Activated naive CD8-positive, alpha-beta T cell treated with anti-CD3 and anti-CD28 coated beads, Interleukin-2, amount 50 U/mL, for 24 hours (primary cell): ENCODE data around the gene MARK1.

Experiments
- ATAC-seq: fragments of 150-1000 bp; cut with Tn5 transposase; one replicate; pipeline ENCODE4 v1.10.0; 2021
- DNase-seq: peaks from one replicate; pipeline ENCODE4 v3.0.0; 2021
- H3K27ac Mint-ChIP-seq: one replicate; pipeline ENCODE4 v1.8.0; 2021; ENCODE audit warnings: mild to moderate bottlenecking, mixed read lengths
- H3K27me3 Mint-ChIP-seq: one replicate; pipeline ENCODE4 v1.8.0; 2021; ENCODE audit warnings: mixed read lengths
- H3K36me3 Mint-ChIP-seq: one replicate; pipeline ENCODE4 v1.8.0; 2021; ENCODE audit warnings: low read depth, mixed read lengths
- H3K4me1 Mint-ChIP-seq: one replicate; pipeline ENCODE4 v1.8.0; 2021; ENCODE audit warnings: mixed read lengths
- H3K4me3 Mint-ChIP-seq: one replicate; pipeline ENCODE4 v1.8.0; 2021; ENCODE audit warnings: mild to moderate bottlenecking, moderate library complexity, mixed read lengths
- H3K9me3 Mint-ChIP-seq: one replicate; pipeline ENCODE4 v1.8.0; 2021; ENCODE audit warnings: mixed read lengths

Gene MARK1

GRCh38 chr1:220628431-220628830 lies 100.5 kb downstream of the MARK1 start:
- Mint-ChIP-seq H3K27ac (no peak overlapping the region), H3K27me3 (peaks cover 12% of the 10 kb centered on the region), H3K36me3 (no peaks in the 10 kb centered on the region), H3K9me3 (no peaks in the 10 kb centered on the region), H3K4me3 (no peak overlapping the region), H3K4me1 (no peaks in the 10 kb centered on the region)
- no peak for ATAC-seq
- DNase-seq: no peak

- Mint-ChIP-seq H3K4me1 (no peaks in the 10 kb centered on the region), H3K36me3 (no peaks in the 10 kb centered on the region), H3K27ac (no peak overlapping the region), H3K9me3 (no peaks in the 10 kb centered on the region), H3K4me3 (no peak overlapping the region), H3K27me3 (peaks cover 13% of the 10 kb centered on the region)
- no peak for ATAC-seq
- no peak for DNase-seq
Observed at GRCh38 chr1:220631238-220631815, 103.4 kb downstream of the MARK1 start.

- no peak overlapping the region for H3K4me3 Mint-ChIP-seq
- DNase-seq (no peak), ATAC-seq (no peak)
- H3K9me3 Mint-ChIP-seq: no peaks in the 10 kb centered on the region
- peaks cover 10% of the 10 kb centered on the region for H3K27me3 Mint-ChIP-seq
- no peaks in the 10 kb centered on the region for H3K36me3 Mint-ChIP-seq
- H3K4me1 Mint-ChIP-seq: no peaks in the 10 kb centered on the region
- H3K27ac Mint-ChIP-seq: no peak overlapping the region
Observed at GRCh38 chr1:220637759-220638158, 109.8 kb downstream of the MARK1 start.

- Mint-ChIP-seq H3K27me3 (no peaks in the 10 kb centered on the region), H3K36me3 (no peaks in the 10 kb centered on the region), H3K27ac (no peak overlapping the region), H3K9me3 (no peaks in the 10 kb centered on the region), H3K4me1 (no peaks in the 10 kb centered on the region), H3K4me3 (no peak overlapping the region)
- DNase-seq (no peak), ATAC-seq (no peak)
Observed at GRCh38 chr1:220642285-220642684, 114.3 kb downstream of the MARK1 start.

GRCh38 chr1:220652995-220653394 lies 125.1 kb downstream of the MARK1 start:
- H3K27me3 Mint-ChIP-seq: no peaks in the 10 kb centered on the region
- H3K27ac Mint-ChIP-seq: no peak overlapping the region
- ATAC-seq (no peak), DNase-seq (no peak)
- no peak overlapping the region for H3K4me3 Mint-ChIP-seq
- H3K9me3 Mint-ChIP-seq: no peaks in the 10 kb centered on the region
- no peaks in the 10 kb centered on the region for H3K4me1 Mint-ChIP-seq
- H3K36me3 Mint-ChIP-seq: no peaks in the 10 kb centered on the region

- no peak overlapping the region for H3K27ac Mint-ChIP-seq
- no peak for DNase-seq
- no peaks in the 10 kb centered on the region for H3K9me3 Mint-ChIP-seq
- no peaks in the 10 kb centered on the region for H3K4me1 Mint-ChIP-seq
- no peak overlapping the region for H3K4me3 Mint-ChIP-seq
- no peaks in the 10 kb centered on the region for H3K36me3 Mint-ChIP-seq
- no peaks in the 10 kb centered on the region for H3K27me3 Mint-ChIP-seq
- no peak for ATAC-seq
Observed at GRCh38 chr1:220655509-220655908, 127.6 kb downstream of the MARK1 start.

- DNase-seq (no peak), ATAC-seq (no peak)
- Mint-ChIP-seq H3K9me3 (no peaks in the 10 kb centered on the region), H3K27me3 (no peaks in the 10 kb centered on the region), H3K36me3 (no peaks in the 10 kb centered on the region), H3K4me1 (no peaks in the 10 kb centered on the region), H3K27ac (no peak overlapping the region), H3K4me3 (no peak overlapping the region)
Observed at GRCh38 chr1:220655961-220656740, 128.2 kb downstream of the MARK1 start.

- H3K4me1 Mint-ChIP-seq: no peaks in the 10 kb centered on the region
- peaks cover 11% of the 10 kb centered on the region for H3K9me3 Mint-ChIP-seq
- DNase-seq: no peak
- no peak overlapping the region for H3K4me3 Mint-ChIP-seq
- no peaks in the 10 kb centered on the region for H3K36me3 Mint-ChIP-seq
- H3K27ac Mint-ChIP-seq: no peak overlapping the region
- peaks cover 16% of the 10 kb centered on the region for H3K27me3 Mint-ChIP-seq
- no peak for ATAC-seq
Observed at GRCh38 chr1:220666349-220666748, 138.4 kb downstream of the MARK1 start.

GRCh38 chr1:220669005-220669404 lies 141.1 kb downstream of the MARK1 start:
- Mint-ChIP-seq H3K27ac (no peak overlapping the region), H3K27me3 (peaks cover 20% of the 10 kb centered on the region), H3K36me3 (no peaks in the 10 kb centered on the region), H3K9me3 (peaks cover 11% of the 10 kb centered on the region), H3K4me3 (no peak overlapping the region), H3K4me1 (no peaks in the 10 kb centered on the region)
- DNase-seq (no peak), ATAC-seq (no peak)

- DNase-seq (no peak), ATAC-seq (no peak)
- Mint-ChIP-seq H3K36me3 (no peaks in the 10 kb centered on the region), H3K27me3 (peaks cover 15% of the 10 kb centered on the region), H3K9me3 (peaks cover 8% of the 10 kb centered on the region), H3K4me3 (no peak overlapping the region), H3K27ac (no peak overlapping the region), H3K4me1 (no peaks in the 10 kb centered on the region)
Observed at GRCh38 chr1:220670365-220670764, 142.4 kb downstream of the MARK1 start.

- H3K9me3 Mint-ChIP-seq: peaks cover 8% of the 10 kb centered on the region
- no peak for ATAC-seq
- no peaks in the 10 kb centered on the region for H3K4me1 Mint-ChIP-seq
- no peak overlapping the region for H3K4me3 Mint-ChIP-seq
- DNase-seq: no peak
- no peak overlapping the region for H3K27ac Mint-ChIP-seq
- no peaks in the 10 kb centered on the region for H3K36me3 Mint-ChIP-seq
- H3K27me3 Mint-ChIP-seq: peaks cover 11% of the 10 kb centered on the region
Observed at GRCh38 chr1:220673921-220674320, 146.0 kb downstream of the MARK1 start.

- Mint-ChIP-seq H3K4me3 (no peak overlapping the region), H3K36me3 (no peaks in the 10 kb centered on the region), H3K27ac (no peak overlapping the region), H3K4me1 (no peaks in the 10 kb centered on the region), H3K9me3 (no peaks in the 10 kb centered on the region), H3K27me3 (peaks cover 9% of the 10 kb centered on the region)
- DNase-seq (no peak), ATAC-seq (no peak)
Observed at GRCh38 chr1:220677251-220677650, 149.3 kb downstream of the MARK1 start.

GRCh38 chr1:220680085-220680687 lies 152.2 kb downstream of the MARK1 start:
- DNase-seq: peak; percentile 9
- no peak overlapping the region for H3K27ac Mint-ChIP-seq
- no peaks in the 10 kb centered on the region for H3K36me3 Mint-ChIP-seq
- H3K4me1 Mint-ChIP-seq: no peaks in the 10 kb centered on the region
- H3K4me3 Mint-ChIP-seq: no peak overlapping the region
- H3K27me3 Mint-ChIP-seq: peaks cover 2% of the 10 kb centered on the region
- no peak for ATAC-seq
- H3K9me3 Mint-ChIP-seq: no peaks in the 10 kb centered on the region

GRCh38 chr1:220681220-220681880 lies 153.4 kb downstream of the MARK1 start:
- H3K27me3 Mint-ChIP-seq: no peaks in the 10 kb centered on the region
- ATAC-seq (no peak), DNase-seq (no peak)
- H3K36me3 Mint-ChIP-seq: no peaks in the 10 kb centered on the region
- H3K4me1 Mint-ChIP-seq: no peaks in the 10 kb centered on the region
- no peak overlapping the region for H3K4me3 Mint-ChIP-seq
- H3K9me3 Mint-ChIP-seq: no peaks in the 10 kb centered on the region
- H3K27ac Mint-ChIP-seq: no peak overlapping the region
